Fibroblast of skin of right biceps (primary cell): ENCODE results near the gene ALDH4A1.

ENCODE experiments used
- DNase-seq: peaks from one replicate; pipeline ENCODE4 v3.0.0-alpha.2; 2013

Gene ALDH4A1

DNA sequence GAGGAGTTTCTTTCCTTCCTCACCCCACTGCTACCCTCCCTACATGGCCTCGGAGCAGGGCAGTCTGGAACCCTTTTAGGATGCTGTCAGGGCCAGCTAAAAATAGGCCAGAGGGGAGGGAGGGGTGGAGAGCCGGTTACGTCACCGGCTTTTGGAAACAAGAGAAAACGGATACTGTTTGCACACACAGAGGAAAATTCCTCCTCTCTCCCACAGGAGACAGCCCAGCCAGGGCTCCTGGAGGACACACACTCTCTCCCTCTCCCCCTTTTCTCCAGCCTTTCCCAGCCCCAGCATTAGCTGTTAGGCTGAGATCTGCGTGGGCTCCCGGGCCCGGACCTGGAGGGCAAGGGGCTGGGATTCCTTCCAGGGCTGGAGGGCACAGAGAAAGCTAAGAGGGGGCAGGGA lies 20.0 kb upstream of the ALDH4A1 start:
- peak; percentile 92 for DNase-seq

DNA sequence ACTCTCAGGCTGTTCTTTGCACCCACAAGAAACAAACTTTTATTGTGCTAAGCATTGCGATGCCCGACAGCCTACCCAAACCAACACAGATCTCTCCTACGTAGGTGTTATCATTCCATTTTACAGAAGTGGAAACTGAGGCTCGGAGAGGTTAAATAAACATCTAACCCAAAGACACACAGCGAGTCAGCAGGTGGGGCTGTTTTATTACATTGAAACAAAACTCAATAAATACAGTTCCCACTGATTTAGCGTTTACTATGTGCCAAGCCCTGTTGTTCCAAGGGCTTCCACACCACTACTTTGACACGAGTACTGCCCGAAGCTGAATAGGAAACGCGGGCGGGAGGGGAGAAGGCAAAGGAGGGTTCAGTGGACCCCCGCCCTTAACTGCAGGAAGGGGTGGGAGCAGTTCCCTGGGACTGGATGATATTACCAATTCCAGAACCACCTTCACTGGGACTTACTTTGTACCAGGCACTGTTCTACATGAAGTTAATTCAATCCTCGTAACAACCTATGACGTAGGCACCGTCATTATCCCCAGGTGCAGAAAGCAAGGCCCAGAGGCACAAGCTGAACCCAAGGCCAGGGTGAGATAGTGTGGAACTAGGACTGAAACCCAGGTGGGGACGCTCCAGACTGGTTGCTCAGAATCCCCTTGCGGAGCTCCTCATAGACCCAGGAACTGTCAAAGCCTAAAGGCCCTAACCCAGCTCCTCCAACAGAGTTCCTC lies 19.3 kb upstream of the ALDH4A1 start:
- no peak for DNase-seq

DNA sequence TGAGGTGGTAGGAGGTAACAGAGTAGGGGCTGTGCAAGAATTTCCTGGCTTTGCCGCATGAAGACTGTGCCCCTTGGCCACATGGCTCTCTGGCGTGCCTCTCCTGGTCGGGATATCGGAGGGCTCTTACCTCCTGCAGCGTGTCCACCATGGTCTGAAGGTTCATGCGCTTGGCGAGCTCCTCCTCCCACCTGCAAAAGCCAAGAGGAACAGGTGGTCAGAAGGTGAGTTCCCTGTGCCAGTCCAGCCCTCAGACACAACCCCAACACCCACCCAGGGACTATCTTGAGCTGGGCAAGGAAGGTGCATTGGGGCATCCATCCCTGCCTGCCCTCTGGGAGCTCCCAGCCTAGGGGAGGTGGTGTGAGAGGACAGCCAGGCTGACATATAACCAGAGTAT lies 18.6 kb upstream of the ALDH4A1 start:
- DNase-seq: no peak

DNA sequence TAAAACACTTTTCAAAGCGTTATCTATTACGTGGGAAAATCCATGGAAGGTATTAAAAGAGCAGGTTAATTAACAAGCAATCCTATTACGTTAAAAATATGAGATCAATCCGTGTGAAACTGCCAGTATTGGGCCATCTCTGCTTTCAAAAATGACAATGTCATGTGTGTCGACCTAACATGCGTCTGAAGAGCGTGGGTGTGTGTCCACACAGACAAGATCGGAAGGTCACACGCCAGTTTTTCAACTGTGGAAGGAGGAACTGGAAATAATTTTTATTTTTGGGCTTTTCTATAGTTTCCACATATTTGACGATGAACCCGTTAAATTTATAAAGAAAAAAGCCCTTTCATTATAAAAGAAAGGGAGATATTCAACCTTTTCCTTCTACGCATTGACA lies 17.6 kb upstream of the ALDH4A1 start:
- no peak for DNase-seq

DNA sequence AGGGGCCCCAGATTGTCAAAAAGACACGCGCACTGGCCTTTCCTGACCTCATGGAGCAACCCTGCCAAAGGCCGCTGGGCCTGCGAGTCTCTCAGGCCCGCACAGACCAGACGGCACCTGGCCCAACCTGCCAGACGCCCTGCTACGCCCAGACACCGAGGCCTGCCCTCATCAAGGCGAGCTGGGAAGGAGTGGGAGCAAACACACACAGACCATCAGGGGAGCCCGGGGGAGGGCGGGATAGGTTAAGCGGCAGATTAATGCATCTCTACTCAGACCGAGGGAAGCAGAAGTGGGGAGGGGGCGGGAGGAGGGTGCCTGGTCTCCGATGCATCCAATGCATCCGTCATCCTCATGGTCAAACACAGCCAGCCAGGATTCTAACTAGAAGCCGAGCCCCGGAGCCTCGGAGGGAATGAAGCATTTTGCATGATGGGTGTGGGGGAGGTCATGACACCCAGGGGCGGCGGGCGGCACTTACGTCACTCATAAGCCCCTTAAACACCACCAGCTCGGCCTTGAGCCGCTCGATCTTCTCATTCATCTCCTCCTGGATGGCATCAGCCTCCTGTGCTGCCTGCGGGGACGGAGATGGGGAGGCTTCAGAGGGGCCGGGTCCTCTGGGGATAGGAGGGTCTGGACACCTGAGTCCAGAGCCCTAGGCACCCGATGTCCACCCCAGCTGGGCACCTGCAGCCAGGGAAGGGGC lies 17.0 kb upstream of the ALDH4A1 start:
- DNase-seq: no peak

DNA sequence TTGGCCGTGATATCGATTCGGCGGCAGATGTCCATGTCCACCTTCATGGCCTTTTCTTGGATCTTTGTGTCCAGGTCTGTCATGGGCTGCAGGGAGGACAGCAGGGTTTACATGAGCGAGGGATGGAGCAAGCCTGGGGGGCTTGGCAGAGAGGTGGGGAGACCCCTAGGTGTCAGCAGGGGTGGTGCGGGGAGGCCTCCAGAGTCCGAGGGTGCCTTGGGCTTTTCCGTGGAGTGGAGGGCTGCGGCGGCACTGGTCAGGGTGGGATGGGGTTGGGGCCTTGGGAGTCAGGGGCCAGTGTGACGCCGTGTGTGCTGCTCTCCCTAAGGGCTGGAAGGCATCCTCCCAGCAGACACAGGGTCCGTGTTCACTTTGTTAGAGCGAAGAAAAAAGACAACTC lies 16.1 kb upstream of the ALDH4A1 start:
- DNase-seq: no peak

DNA sequence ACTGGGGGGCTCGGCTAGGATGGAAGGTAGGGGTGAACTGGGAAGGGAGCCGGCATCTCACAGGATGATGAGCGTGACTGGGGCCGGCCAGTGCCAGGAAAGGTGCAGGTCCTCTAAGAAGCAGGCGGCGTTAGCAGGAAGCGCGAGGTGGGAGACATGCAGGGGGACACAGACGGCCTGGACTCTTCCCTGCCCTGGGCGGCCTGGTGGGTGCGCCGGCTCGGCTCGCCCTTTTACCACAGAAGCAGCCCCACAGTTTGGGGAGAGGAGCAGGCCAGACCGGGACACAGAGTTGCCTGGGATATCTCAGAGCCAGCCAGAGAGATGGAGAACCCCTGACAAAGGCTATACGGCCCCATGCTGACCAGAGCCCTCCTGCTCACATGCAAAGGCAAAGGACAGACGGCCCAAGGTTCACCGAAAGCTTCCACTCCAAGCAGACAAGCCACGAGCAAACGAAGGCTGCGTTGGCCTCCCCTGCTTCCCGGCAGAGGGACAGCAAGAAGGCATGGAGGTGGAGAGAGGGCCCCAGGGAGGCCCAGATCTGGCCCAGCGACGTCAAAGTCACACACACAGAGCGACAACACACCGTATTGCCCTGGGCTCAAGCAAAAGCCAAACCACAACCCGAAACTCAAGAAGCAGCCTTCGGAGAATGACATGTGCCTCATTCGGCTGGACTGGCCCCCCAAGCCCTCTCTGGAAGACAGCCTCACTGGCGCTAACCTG lies 14.9 kb upstream of the ALDH4A1 start:
- DNase-seq: no peak

DNA sequence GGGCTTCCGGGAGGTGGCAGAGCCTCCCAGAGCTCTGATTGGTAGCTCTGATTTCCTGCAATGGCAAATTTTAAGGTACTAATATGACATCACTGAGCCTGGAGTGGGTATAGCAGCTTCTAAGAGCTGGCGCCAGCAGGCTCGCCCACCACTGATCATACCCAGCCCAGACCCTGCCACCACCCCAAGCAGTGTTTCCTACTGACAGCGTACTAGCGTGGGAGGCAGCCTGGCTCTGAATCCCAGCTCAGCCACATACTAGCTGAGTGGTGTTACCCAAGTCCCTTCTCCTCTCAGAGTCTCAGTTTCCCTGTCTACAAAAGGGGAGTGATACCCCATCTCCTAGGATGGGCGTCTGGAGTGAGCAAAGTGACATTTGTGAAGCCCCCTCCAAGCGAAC lies 13.0 kb upstream of the ALDH4A1 start:
- no peak for DNase-seq

DNA sequence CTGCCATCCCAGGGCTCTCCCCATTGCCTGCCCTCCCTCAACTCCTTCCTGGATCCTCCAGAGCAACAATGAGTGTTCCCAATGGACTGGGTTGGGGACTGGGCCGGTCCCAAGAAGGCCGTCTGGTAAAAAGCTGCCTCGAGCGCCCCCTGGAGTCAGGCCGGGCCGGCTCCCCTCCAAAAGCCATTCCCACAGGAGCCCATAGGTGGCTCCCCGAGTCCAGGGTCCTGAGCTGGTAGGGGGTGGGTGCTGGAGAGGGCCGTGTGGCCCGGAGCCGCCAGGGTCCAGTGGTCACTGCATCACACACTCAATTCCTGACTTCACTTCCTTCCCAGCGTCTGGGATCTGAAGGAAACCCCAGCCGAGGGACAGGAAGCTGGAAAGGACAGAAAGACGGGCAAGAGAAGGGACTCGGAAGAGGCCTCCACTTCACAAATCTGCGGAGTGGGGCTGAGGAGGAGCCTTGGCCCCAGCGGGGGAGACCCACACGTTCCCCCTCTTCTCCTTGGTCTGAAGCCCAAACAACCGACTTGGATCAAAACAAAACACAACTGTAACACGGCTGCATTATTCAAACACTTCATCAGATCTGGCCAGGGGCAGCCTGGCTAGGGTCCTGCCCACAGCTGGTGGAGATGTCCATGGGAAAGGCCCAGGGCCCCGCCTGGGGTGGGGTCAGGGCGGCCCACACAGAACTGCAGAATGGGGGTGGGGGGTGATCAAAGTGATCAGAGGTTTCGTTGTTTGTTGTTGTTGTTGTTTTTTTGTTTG lies 10.9 kb upstream of the ALDH4A1 start:
- DNase-seq: peak; percentile 79

DNA sequence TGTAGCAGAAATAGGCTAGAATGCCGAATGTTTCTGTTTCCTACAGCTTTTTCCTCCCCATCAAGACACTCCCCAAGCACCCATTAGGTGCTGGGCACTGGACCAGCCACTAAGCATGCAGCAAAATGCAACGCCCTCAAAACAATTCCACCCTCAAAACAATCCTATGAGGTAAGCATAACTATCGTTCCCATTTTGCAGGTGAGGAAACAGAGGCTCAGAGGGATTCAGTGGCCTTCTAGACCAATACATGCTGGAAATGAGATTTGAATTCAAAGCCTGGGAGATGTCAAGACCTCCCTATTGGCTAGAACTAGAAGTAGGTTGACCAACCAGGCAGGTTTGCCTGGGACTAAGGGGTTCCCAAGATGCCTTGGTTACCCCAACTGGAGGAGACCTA lies 10.2 kb upstream of the ALDH4A1 start:
- DNase-seq: no peak

DNA sequence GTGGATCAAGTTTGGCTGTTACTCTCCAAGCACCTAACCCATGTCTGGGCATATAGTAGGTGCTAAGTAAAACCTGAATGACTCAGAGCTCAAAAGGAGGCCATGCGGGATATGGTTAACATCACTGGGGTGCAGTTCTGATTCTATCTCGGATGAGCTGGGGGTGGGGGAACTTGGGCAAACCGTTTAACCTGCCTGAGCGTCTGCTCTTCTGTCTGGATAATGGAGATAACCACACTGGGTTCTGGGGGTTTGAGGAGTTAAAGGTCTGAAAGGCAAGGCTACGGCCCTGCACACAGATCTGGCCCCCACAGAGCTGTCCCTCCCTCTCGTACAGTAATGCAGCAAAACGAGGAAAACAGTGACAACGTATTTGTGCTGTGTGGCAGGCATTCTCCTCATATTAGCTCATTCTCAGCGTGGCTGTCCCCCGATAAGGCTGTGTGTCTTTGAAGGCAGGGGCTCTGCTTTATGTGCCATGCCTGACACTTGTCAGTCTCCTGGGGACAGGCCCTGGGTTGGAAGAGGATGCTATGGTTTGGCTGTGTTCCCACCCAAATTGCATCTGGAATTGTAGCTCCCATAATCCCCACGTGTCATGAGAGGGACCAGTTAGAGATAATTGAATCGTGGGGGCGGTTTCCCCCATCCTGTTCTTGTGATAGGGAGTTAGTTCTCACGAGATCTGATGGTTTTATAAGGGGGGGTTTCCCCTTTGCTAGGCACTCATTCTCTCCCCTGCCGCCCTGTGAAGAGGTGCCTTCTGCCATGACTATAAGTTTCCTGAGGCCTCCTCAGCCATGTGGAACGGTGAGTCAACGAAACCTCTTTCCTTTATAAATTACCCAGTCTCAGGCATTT lies 6.8 kb upstream of the ALDH4A1 start:
- no peak for DNase-seq

DNA sequence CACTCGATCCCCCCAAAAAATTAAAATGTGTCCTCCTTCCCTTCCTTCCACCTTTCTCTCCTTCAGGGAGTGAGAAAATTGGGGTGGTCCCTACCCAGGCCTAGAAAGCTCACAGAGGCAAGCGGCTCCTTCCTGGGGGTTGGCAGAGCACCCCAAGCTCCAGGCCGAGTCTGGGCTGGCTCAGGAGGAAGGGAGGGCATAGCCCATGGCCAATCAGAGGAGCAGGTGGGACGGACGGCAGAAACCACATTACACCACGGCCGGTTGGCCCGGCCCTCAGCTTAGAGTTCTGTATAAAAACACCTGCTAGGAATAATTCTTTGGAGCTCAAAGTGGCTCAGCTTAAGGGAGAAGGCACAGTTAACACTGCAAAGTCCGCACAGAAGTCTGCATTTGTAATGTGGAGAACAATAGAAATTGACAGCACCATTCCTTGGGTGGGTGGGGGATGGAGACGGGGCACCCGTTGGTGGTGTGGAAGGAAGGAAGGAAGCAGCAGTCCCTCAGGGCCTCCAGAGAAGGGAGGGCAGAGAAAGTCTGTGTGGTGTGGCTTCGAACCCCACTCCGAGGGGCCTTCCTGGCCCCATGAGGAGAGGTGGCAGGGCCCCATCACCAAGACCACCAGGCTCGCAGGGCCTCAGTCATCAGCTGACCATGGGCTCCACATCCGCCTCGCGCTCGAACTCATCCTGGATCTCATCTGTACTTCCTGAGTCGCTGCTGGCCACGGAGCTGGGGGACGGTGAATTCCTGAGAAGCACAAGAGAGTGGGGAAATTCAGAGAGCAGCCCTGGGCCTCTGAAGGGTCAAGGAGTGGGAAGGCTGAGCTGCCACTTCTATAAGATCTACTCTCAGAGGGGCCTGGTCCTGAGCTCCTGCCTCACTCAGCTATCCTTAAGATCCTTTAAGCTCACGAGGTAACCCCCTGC lies 5.8 kb upstream of the ALDH4A1 start:
- no peak for DNase-seq

DNA sequence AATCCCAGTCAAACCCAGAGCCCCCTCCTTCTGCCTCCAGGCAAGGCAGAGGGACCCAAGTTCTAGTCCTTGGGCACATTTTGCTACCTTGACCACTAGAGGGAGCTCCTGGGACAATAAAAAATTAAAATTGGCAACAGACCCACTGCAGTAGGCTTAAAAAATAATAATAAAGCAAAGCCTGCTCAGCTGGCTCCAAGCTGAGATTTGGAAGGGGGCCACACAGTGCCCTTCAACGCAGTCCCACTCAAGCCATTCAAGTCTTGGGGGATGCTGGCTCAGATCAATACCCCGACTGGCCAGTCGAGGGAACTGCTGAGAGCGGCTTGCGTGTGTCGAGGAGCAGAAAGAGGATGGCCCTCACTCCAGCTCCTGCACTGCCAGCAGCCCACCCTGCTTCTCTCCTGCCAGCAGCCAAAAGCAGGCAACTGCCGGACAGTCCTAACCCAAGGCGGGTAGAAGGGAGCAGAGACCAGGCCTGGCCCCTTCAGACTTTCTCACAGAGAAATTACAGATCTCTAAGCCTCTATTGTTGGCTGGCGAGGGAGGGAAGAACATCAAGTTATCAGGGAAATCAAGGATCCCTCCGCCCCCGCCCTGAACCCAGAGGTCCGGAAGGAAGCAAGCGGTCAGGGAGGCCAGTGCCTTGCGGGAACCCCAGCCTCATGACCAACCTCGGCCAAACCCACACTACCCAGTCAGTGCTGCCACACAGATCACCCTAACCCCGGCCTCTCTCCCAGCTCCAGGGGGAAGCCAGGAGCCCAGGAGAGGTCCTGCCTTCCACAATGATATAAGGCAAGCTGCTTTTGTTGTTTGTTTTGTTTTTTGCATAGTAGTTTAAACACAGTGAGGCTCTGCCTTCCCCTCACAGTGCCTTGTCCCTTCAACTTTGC lies 4.9 kb upstream of the ALDH4A1 start:
- peak; percentile 69 for DNase-seq

DNA sequence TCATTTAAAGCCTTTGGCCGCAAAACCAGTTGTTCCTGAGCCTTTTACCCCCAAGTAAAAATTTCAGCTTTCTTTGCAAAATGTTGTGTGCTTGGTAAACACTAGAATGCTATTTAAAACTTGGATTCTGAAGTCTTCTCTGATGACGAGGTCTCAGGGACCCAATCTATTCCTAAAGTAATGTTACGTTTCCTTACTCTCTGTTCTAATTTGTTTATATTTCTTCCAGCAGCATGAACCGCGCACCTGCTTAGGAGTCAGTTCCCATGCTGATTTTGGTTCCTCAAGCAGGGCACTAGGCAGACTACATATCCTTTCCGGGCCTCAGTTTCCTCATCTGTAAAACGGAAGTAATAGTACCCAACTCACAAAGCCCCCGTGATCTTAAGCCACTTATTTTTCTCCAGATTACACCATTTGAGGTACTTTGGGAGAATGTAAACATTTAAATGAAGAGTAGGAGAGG lies 969 bp upstream of the ALDH4A1 start:
- DNase-seq: no peak

DNA sequence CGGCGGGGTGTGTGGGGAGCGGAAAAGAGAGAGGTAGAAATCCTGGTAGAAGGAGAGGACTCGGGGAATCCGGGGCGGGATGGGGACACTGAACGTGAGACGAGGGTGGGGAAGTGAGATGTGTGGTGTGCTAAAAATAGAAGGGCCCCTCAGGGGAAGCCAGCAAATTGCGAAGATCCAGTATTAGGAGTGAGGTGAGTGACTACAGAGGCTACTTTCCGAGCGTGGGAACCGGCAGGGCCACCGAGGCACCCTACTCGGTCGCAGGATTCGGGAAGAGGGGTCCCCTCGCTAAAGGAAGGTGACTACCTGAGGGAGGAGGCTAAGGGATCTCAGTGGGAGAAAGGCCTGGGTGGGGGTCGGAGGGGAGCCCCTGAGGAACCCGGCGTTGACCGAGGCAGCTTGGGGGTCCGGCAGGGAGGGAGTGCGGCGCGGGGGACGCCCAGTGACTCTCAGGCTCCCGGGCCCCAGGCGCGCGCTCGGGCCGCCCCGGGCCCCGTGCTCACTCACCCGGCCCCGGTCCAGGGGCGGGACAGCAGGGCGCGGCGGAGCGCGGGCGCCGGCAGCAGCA lies 318 bp downstream of the ALDH4A1 start:
- no peak for DNase-seq

DNA sequence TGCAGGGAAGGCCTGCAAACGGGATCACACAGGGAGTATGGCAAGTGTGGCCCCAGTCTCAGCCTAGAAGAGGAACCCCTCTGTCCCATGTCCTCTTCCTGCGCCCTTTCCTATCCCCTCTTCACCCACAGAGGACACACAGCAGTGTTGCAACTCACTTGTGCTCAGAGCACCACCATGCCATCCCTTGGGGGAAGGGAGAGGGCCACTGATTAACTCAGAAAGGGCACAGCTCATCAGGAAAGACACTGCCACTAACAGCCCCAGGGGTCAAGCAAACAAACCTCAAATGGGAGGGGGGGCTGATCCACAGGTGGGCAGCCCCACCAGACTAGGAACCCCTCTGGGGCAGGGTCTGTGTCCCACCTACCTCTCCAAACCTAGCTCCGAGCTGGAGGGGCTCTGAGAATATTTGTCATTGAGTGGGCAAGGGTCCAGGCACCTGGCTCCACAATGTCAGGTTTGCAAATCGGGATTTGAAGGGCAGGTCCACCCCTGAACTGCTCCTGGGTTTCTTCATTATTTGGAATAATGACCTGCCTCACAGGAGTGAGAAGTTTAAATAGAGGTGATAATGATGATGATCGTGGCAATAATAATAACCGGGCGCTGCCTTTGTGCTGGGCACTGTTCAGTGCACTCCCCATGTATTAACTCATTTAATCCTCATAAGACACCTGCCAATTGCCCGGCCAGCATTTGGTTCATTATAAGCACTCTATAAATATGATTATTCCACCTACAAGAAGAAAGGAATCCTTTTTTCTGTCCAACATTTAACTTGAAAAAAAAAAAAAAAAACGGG lies 1.0 kb downstream of the ALDH4A1 start:
- DNase-seq: no peak

DNA sequence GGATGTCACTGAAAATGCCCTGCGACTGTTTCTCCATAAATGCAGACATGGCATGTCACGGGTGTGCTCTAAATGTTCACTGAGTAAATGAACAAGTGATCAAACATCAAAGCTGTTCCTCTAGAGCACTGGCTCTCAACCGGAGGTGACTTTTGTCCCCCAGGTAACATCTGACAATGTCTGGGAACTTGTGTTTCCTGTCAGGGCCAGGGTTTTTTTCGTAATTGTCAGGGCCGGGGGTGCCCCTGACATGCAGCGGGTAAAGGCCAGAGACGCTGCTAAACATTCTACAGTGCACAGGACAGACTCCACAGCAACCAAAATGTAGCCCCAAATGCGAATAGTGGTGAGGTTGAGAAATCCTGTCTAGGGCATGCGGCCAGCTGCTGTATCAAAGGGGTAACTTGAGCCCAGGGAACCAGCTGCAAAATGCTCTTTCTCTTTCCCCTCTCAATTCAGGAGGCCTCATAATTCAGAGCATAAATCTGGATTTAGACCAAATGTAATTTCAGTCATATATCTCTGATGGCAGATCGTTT lies 2.0 kb downstream of the ALDH4A1 start:
- no peak for DNase-seq

DNA sequence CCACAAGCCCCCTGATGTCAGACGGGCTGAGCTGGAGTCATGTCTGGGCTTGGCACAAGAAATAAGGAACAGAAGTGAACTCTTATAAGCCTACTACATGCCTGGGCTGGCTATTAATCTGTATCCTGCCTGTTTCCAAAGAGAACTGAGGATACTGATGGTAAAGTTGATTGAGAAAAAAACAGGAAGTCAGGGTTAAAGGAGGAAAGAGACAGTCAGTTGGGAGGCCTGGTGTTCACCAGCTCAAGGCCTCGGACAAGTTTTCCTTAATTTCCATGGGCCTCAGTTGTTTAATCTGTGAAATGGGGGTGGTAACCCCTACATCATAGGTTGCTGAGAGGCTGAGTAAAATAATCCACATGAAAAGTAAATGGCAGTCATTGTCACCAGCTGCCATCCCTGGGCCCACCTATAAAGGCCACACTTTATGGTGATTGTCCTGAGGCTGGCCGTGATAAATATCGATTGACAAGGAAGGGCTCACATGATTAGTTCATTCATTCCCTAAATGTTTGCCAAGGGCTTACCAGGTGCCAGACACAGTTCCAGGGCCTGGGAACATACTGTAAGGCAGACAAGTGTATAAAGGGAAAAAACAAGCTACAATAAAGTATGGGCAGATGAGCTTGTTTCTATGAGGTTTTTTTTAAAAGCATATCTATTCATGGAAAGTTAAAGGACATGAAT lies 2.8 kb downstream of the ALDH4A1 start:
- no peak for DNase-seq
